Keratinocyte (primary cell): ENCODE data around the gene IL1RAPL2. TPM values are rescaled to one million over a fixed set of nuclear protein-coding genes. Genes with fewer than 3 reads are reported as not detected.
A peak's percentile ranks its signal among the peaks of the same experiment; 100 is the strongest.

ENCODE experiments used
- DNase-seq: peaks from one replicate; pipeline ENCODE4 v3.0.0-alpha.2; 2011; ENCODE audit warnings: low read depth, missing footprints, low spot score
- FAIRE-seq: peaks from 2 replicates; lab custom pipeline; 2011; peaks lifted over from hg19 to GRCh38; lab: Jason Lieb, UNC
- H2AFZ ChIP-seq: 2 replicates; pipeline ENCODE4 v1.6.0; 2012; ENCODE audit warnings: low read length, control low read depth, inconsistent platforms; ENCODE audit not compliant: control insufficient read depth
- H3K27ac ChIP-seq: 2 replicates; pipeline ENCODE4 v1.5.1; 2011; ENCODE audit warnings: low read length; ENCODE audit not compliant: control insufficient read depth, insufficient read depth
- H3K27me3 ChIP-seq: 3 replicates; pipeline ENCODE4 v1.6.0; 2011; ENCODE audit warnings: low read length; ENCODE audit not compliant: control insufficient read depth, insufficient read depth; ENCODE audit errors: extremely low read depth
- H3K36me3 ChIP-seq, 2 experiments: 2 replicates in 1 of 2; 3 replicates in 1 of 2; pipeline ENCODE4 v1.5.1; 2011; ENCODE audit warnings: low read length in 2 of 2, mild to moderate bottlenecking in 1 of 2; ENCODE audit not compliant: control insufficient read depth in 2 of 2, insufficient read depth in 2 of 2; ENCODE audit errors: extremely low read depth in 1 of 2
- H3K4me1 ChIP-seq: 3 replicates; pipeline ENCODE4 v1.5.1; 2011; ENCODE audit warnings: low read length; ENCODE audit not compliant: control insufficient read depth, insufficient read depth; ENCODE audit errors: extremely low read depth
- H3K4me2 ChIP-seq: 3 replicates; pipeline ENCODE4 v1.6.0; 2011; ENCODE audit warnings: low read depth, low read length; ENCODE audit not compliant: control insufficient read depth, insufficient read depth; ENCODE audit errors: extremely low read depth
- H3K4me3 ChIP-seq, 3 experiments: fragments of 200-600 bp in 1 of 3; sonication (generic) in 1 of 3; 2 replicates in 2 of 3; 3 replicates in 1 of 3; pipeline ENCODE4 v1.5.1; 2011 to 2016; ENCODE audit warnings: low read length in 3 of 3, mild to moderate bottlenecking in 3 of 3, control low read depth in 2 of 3, inconsistent platforms in 1 of 3, low read depth in 1 of 3, mixed read lengths in 1 of 3, mixed run types in 1 of 3, moderate library complexity in 1 of 3; ENCODE audit not compliant: control insufficient read depth in 2 of 3, insufficient read depth in 2 of 3; ENCODE audit errors: extremely low read depth in 1 of 3
- H3K79me2 ChIP-seq: 2 replicates; pipeline ENCODE4 v1.6.0; 2012; ENCODE audit warnings: low read length; ENCODE audit not compliant: control insufficient read depth, insufficient read depth
- H3K9ac ChIP-seq: 3 replicates; pipeline ENCODE4 v1.6.0; 2011; ENCODE audit warnings: low read length; ENCODE audit not compliant: control insufficient read depth, insufficient read depth; ENCODE audit errors: extremely low read depth
- H3K9me1 ChIP-seq: 3 replicates; pipeline ENCODE4 v1.6.0; 2011; ENCODE audit warnings: low read length; ENCODE audit not compliant: control insufficient read depth, insufficient read depth; ENCODE audit errors: extremely low read depth
- H3K9me3 ChIP-seq: 2 replicates; pipeline ENCODE4 v1.5.1; 2012; ENCODE audit warnings: low read depth, low read length; ENCODE audit not compliant: control insufficient read depth
- H4K20me1 ChIP-seq: 3 replicates; pipeline ENCODE4 v1.6.0; 2011; ENCODE audit warnings: low read length; ENCODE audit not compliant: control insufficient read depth, insufficient read depth; ENCODE audit errors: extremely low read depth
- EZH2 ChIP-seq: IDR thresholded peaks from one replicate; pipeline ENCODE4 v1.6.1; 2012; ENCODE audit warnings: inconsistent platforms, mild to moderate bottlenecking, low read length, moderate library complexity
- dilution Hi-C: fragments of 300-500 bp; cut with MboI; formaldehyde crosslinking; loops from one replicate; pipeline ENCODE4 v1.7.0; 2020; ENCODE audit warnings: low sequenced_read_pairs; ENCODE audit not compliant: extremely low pct_ligation_motif_present
- polyA plus RNA-seq, 5 experiments: library from polyadenylated mRNA; depleted of rRNA in 3 of 5; stranded (reverse) in 3 of 5; stranded (forward) in 1 of 5; unstranded in 1 of 5; fragments of >200 nt; gene quantifications; 1 replicate in 1 of 5; 2 replicates in 3 of 5; 3 replicates in 1 of 5; pipeline versions ENCODE4 v1.2.1 to v1.2.3, GENCODE V29; 2011 to 2012; ENCODE audit warnings: missing spikeins in 2 of 5, low read depth in 1 of 5, low replicate concordance in 1 of 5
- TF ChIP-seq, protein P1 (sequence below), 3 experiments: IDR thresholded peaks in 1 of 3; conservative IDR thresholded peaks in 1 of 3; optimal IDR thresholded peaks in 1 of 3; 2 replicates in 2 of 3; 3 replicates in 1 of 3; pipeline versions ENCODE3 to v1.5.1; 2011; ENCODE audit warnings: low read length in 3 of 3, mild to moderate bottlenecking in 3 of 3, moderate library complexity in 2 of 3, control low read depth in 1 of 3, inconsistent platforms in 1 of 3; ENCODE audit not compliant: insufficient read depth in 2 of 3; ENCODE audit errors: extremely low read depth in 1 of 3

The IL1RAPL2 gene
- polyA plus RNA-seq, 1 donor (not counting 4 experiments of a cell fraction or from before 2014, with no cell fraction given): 0.24 TPM

DNA sequence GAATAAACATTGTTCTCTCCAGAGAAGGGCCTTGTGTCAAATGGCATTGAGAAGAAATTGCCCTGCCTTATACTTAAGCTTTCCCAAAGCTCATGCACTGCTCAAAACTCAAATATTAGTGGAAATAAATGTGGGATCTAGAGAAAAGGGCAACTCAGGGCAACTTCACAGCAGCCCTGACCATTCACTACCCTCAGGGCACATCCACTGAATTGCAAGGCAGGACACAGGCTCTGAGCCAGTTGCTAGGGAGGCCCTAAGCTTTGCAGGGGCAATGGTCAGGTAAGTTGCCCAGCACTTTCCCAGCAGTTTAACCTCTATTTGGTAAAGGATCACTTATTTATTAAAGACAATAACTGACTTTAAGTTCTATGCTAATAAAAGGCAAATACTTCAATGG, 909.8 kb downstream of the IL1RAPL2 start:
- Histone ChIP-seq H3K27me3 (no peaks in the 10 kb centered on the region), H4K20me1 (no peaks in the 10 kb centered on the region), H3K9me1 (no peaks in the 10 kb centered on the region), H3K9me3 (no peaks in the 10 kb centered on the region), H3K27ac (no peak overlapping the region), H3K36me3 (no peaks in the 10 kb centered on the region), H3K4me1 (peaks cover 25% of the 10 kb centered on the region), H3K4me3 (no peak overlapping the region), H2AFZ (peak overlapping the region; percentile 31), H3K4me2 (no peak overlapping the region), H3K79me2 (no peaks in the 10 kb centered on the region), H3K9ac (no peak overlapping the region)
- TF ChIP-seq EZH2: no peak
- TF ChIP-seq, protein P1, sequence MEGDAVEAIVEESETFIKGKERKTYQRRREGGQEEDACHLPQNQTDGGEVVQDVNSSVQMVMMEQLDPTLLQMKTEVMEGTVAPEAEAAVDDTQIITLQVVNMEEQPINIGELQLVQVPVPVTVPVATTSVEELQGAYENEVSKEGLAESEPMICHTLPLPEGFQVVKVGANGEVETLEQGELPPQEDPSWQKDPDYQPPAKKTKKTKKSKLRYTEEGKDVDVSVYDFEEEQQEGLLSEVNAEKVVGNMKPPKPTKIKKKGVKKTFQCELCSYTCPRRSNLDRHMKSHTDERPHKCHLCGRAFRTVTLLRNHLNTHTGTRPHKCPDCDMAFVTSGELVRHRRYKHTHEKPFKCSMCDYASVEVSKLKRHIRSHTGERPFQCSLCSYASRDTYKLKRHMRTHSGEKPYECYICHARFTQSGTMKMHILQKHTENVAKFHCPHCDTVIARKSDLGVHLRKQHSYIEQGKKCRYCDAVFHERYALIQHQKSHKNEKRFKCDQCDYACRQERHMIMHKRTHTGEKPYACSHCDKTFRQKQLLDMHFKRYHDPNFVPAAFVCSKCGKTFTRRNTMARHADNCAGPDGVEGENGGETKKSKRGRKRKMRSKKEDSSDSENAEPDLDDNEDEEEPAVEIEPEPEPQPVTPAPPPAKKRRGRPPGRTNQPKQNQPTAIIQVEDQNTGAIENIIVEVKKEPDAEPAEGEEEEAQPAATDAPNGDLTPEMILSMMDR (optimal IDR thresholded peaks at IDR 0.05 in 1 of 3, IDR thresholded peaks at IDR 0.05 in 1 of 3, conservative IDR thresholded peaks at IDR 0.05 in 1 of 3; ENCODE audit: extremely low read depth in 1 of 3, insufficient read depth in 2 of 3, low read length in 3 of 3): no peak
- FAIRE-seq (no peak), DNase-seq (no peak)
- dilution Hi-C loops: no loop called here

- Histone ChIP-seq H3K4me1 (peaks cover 35% of the 10 kb centered on the region), H4K20me1 (no peaks in the 10 kb centered on the region), H3K9ac (no peak overlapping the region), H3K27ac (peak overlapping the region; percentile 32), H3K4me2 (no peak overlapping the region), H2AFZ (peak overlapping the region; percentile 69), H3K79me2 (no peaks in the 10 kb centered on the region), H3K4me3 (no peak overlapping the region), H3K9me3 (no peaks in the 10 kb centered on the region), H3K36me3 (no peaks in the 10 kb centered on the region), H3K27me3 (no peaks in the 10 kb centered on the region), H3K9me1 (no peaks in the 10 kb centered on the region)
- DNase-seq (no peak), FAIRE-seq (no peak)
- TF ChIP-seq, protein P1 (optimal IDR thresholded peaks at IDR 0.05 in 1 of 3, IDR thresholded peaks at IDR 0.05 in 1 of 3, conservative IDR thresholded peaks at IDR 0.05 in 1 of 3; ENCODE audit: extremely low read depth in 1 of 3, insufficient read depth in 2 of 3, low read length in 3 of 3): no peak
- TF ChIP-seq EZH2: no peak
- dilution Hi-C loops: no loop called here
Measured at GRCh38 chrX:105477351-105477750, 911.4 kb downstream of the IL1RAPL2 start.
